ENCODE data around the gene KLHDC9. TPM values are rescaled to one million over a fixed set of nuclear protein-coding genes. Genes with fewer than 3 reads are reported as not detected.

The KLHDC9 gene
- total RNA-seq, 1 donor from 2014 or later: 3.7 TPM

DNA sequence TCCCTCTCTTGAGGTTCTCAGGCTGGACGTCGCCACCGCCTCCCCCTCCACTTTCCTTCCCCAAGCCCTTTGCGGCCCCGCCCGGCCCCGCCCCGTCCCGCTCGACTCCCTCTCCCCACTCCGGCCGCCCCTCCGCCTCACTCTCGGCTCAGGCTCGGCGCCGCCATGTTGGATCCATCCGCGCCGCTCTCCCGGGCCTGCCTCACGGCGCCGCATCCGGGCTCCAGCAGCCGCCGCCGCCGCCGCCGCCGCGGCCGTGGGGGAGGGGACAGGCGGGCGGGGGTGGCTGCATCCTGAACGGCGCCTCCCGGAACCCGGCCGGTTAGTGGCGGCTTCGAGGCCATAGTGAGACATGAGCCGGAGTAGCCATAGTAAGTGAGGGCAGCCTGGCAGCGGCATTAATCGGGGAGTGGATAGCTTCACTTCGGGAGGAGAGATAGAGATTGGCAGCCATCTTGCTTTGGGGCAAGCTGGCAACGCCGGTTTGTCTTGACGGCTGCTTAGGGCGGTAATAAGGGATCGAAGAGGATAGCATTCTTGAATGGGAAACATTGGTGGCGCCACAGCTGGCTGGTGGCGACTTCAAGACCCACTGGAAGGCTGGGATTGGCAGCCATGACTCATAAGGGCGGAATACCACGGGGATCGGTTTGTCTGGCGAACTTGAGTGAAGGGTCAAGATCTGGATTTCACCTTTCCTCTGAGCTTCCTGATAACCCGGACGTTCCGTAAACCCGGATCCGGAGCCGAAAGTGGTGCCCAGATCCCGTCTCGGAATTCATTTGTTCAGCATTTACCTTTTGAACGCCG is 34.5 kb downstream of the KLHDC9 start, which contains the start of gene DEDD:
Gene DEDD (minus strand): TSS at position 258 of the 810 bp plus-strand sequence. CDS start 8,205 bp downstream, outside the sequence.
- no peaks in the 10 kb centered on the region for H3K27me3 Mint-ChIP-seq (ENCODE audit: unreplicated experiment)
- H3K36me3 Mint-ChIP-seq (ENCODE audit: unreplicated experiment): peaks cover 14% of the 10 kb centered on the region
- no peaks in the 10 kb centered on the region for H3K9me3 Mint-ChIP-seq (ENCODE audit: unreplicated experiment)
- H3K27ac Mint-ChIP-seq (ENCODE audit: unreplicated experiment): no peak within 1 kb of the TSS
- no peak within 1 kb of the TSS for H3K4me3 Mint-ChIP-seq (ENCODE audit: unreplicated experiment)
- peak; percentile 97 for DNase-seq (ENCODE audit: extremely low spot score, unreplicated experiment)
- H3K4me1 Mint-ChIP-seq (ENCODE audit: unreplicated experiment): peaks cover 22% of the 10 kb centered on the region
- TF ChIP-seq, protein P1, sequence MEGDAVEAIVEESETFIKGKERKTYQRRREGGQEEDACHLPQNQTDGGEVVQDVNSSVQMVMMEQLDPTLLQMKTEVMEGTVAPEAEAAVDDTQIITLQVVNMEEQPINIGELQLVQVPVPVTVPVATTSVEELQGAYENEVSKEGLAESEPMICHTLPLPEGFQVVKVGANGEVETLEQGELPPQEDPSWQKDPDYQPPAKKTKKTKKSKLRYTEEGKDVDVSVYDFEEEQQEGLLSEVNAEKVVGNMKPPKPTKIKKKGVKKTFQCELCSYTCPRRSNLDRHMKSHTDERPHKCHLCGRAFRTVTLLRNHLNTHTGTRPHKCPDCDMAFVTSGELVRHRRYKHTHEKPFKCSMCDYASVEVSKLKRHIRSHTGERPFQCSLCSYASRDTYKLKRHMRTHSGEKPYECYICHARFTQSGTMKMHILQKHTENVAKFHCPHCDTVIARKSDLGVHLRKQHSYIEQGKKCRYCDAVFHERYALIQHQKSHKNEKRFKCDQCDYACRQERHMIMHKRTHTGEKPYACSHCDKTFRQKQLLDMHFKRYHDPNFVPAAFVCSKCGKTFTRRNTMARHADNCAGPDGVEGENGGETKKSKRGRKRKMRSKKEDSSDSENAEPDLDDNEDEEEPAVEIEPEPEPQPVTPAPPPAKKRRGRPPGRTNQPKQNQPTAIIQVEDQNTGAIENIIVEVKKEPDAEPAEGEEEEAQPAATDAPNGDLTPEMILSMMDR (IDR thresholded peaks at IDR 0.05): peak; percentile 21

DNA sequence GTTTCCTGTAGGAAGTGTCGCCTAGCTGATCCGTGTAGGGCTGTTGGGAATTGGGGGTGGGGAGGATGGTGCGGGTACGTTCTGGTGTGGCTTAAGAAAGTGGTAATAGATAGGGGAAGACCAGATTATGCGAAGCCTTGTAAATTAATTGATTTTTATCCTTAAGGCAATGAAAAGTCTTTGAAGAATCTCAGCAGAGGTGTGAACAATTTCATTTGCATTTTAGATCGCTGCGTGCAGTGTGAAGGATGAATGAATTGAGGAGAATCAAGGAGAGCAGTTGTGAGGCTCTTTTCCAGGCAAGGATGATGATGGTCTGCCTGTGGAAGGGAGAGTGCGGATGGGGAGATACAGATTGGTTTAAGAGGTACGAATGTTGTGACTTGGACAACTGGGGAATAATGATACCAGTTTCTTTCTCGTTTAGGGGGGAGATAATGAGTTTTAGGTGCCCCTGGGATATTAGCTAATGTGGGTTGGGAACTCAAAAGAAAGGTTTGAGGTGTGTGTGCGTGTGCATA is 35.1 kb downstream of the KLHDC9 start:
- Mint-ChIP-seq H3K27ac (ENCODE audit: unreplicated experiment) (no peak overlapping the region), H3K27me3 (ENCODE audit: unreplicated experiment) (no peaks in the 10 kb centered on the region), H3K4me3 (ENCODE audit: unreplicated experiment) (no peak overlapping the region), H3K36me3 (ENCODE audit: unreplicated experiment) (peaks cover 12% of the 10 kb centered on the region), H3K9me3 (ENCODE audit: unreplicated experiment) (no peaks in the 10 kb centered on the region), H3K4me1 (ENCODE audit: unreplicated experiment) (peaks cover 22% of the 10 kb centered on the region)
- DNase-seq (ENCODE audit: extremely low spot score, unreplicated experiment): no peak
- TF ChIP-seq, protein P1 (IDR thresholded peaks at IDR 0.05): no peak

DNA sequence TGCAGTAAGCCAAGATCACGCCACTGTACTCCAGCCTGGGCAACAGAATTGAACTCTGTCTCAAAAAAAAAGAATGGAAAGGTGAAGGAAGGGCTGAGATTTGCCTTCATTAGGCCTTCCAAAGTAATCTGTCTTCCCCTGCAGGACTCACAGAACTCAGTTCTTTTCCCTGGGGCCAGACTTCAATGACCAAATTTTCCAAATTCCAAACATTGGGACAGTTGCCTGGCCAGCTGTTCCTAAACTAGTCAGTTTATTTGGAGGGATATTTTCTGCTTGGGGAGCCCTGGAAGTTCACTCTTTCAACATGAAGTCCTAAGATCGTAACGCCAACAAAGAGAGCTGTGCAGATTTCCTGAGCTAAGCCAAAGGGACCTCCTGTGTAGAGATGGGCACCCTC is 39.7 kb downstream of the KLHDC9 start:
- no peak for DNase-seq (ENCODE audit: extremely low spot score, unreplicated experiment)
- H3K27ac Mint-ChIP-seq (ENCODE audit: unreplicated experiment): no peak overlapping the region
- H3K36me3 Mint-ChIP-seq (ENCODE audit: unreplicated experiment): peaks cover 2% of the 10 kb centered on the region
- no peaks in the 10 kb centered on the region for H3K9me3 Mint-ChIP-seq (ENCODE audit: unreplicated experiment)
- H3K4me3 Mint-ChIP-seq (ENCODE audit: unreplicated experiment): no peak overlapping the region
- no peaks in the 10 kb centered on the region for H3K27me3 Mint-ChIP-seq (ENCODE audit: unreplicated experiment)
- TF ChIP-seq, protein P1 (IDR thresholded peaks at IDR 0.05): no peak
- H3K4me1 Mint-ChIP-seq (ENCODE audit: unreplicated experiment): no peaks in the 10 kb centered on the region

DNA sequence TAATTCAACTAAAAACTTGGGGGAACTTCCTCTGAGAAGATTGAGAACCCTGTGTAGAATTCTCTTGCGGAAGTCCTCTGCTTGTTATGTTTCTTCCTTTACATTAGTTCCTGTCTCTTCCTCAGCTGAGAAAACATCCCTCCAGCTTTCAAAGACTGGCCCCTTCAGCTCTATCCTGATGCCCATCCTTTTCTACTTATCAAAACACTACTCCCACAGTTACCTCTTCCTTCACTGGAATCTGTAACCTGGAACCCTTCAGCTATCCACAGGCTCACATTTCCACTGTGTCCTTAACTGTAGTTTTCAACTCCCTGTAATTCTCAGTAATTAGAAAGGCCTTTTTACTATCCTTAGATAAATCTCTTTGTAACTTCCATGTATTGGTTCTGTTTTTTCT is 40.3 kb downstream of the KLHDC9 start:
- peaks cover 2% of the 10 kb centered on the region for H3K36me3 Mint-ChIP-seq (ENCODE audit: unreplicated experiment)
- H3K4me3 Mint-ChIP-seq (ENCODE audit: unreplicated experiment): no peak overlapping the region
- TF ChIP-seq, protein P1 (IDR thresholded peaks at IDR 0.05): no peak
- H3K4me1 Mint-ChIP-seq (ENCODE audit: unreplicated experiment): no peaks in the 10 kb centered on the region
- DNase-seq (ENCODE audit: extremely low spot score, unreplicated experiment): no peak
- H3K27me3 Mint-ChIP-seq (ENCODE audit: unreplicated experiment): no peaks in the 10 kb centered on the region
- H3K27ac Mint-ChIP-seq (ENCODE audit: unreplicated experiment): no peak overlapping the region
- H3K9me3 Mint-ChIP-seq (ENCODE audit: unreplicated experiment): no peaks in the 10 kb centered on the region

DNA sequence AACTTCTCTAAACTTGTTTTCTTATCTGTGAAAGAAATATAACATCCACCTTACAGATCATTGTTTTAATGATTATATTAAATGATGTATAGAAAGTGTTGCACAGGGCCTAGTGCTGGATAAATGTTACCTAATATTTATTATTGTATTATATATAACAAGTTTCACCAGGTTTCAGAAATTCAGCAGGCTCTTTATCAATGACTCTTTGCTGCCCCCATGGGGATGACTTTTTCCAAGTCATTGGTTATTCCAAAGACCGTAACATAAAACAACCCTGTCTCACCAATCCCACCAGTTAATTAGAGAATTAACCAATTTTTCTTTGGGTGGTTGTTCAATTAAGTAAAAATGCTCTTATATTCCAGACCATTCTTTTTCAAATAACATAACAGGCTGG is 41.6 kb downstream of the KLHDC9 start:
- TF ChIP-seq, protein P1 (IDR thresholded peaks at IDR 0.05): peak; percentile 62
- no peak overlapping the region for H3K27ac Mint-ChIP-seq (ENCODE audit: unreplicated experiment)
- no peaks in the 10 kb centered on the region for H3K27me3 Mint-ChIP-seq (ENCODE audit: unreplicated experiment)
- no peak overlapping the region for H3K4me3 Mint-ChIP-seq (ENCODE audit: unreplicated experiment)
- no peaks in the 10 kb centered on the region for H3K9me3 Mint-ChIP-seq (ENCODE audit: unreplicated experiment)
- DNase-seq (ENCODE audit: extremely low spot score, unreplicated experiment): no peak
- no peaks in the 10 kb centered on the region for H3K4me1 Mint-ChIP-seq (ENCODE audit: unreplicated experiment)
- H3K36me3 Mint-ChIP-seq (ENCODE audit: unreplicated experiment): peaks cover 2% of the 10 kb centered on the region

Data from osteocyte (in vitro differentiated cells).